Measurements from ENCODE around the gene NOTCH3. TPM values are rescaled to one million over a fixed set of nuclear protein-coding genes. Genes with fewer than 3 reads are reported as not detected.

The NOTCH3 gene
- total and polyA plus RNA-seq, 2 of the 8 experiments (the other 6 are each of a cell fraction or from before 2014, with no cell fraction given): 37.5 to 107 TPM

GRCh38 chr19:15142313-15142712, 58.5 kb downstream of the NOTCH3 start (continued):
- TF ChIP-seq KDM1A (IDR thresholded peaks at IDR 0.05; ENCODE audit: borderline replicate concordance, low read length): no peak
- TF ChIP-seq SAP30 (IDR thresholded peaks at IDR 0.05; ENCODE audit: insufficient read depth, insufficient replicate concordance, low read length): no peak
- no peak for TF ChIP-seq CTBP2 (IDR thresholded peaks at IDR 0.05; ENCODE audit: borderline replicate concordance, insufficient read depth, insufficient read length, low read length)
- no peak for TF ChIP-seq RBBP5 (IDR thresholded peaks at IDR 0.05; ENCODE audit: borderline replicate concordance, low read depth, low read length)
- TF ChIP-seq, protein P1, sequence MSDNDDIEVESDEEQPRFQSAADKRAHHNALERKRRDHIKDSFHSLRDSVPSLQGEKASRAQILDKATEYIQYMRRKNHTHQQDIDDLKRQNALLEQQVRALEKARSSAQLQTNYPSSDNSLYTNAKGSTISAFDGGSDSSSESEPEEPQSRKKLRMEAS (IDR thresholded peaks at IDR 0.05): no peak

All from H1 (cell line).